Fibroblast of upper back skin (primary cell): ENCODE data around the gene CPAMD8.
"Not testable (repeated sequence)": the region's sequence is repeated elsewhere in the genome, so short reads cannot be mapped to it uniquely, and the experiment has no call there.

Experiments used
- DNase-seq: peaks from one replicate; pipeline ENCODE4 v3.0.0-alpha.2; 2013

CPAMD8 gene

GRCh38 chr19:16944626-16945363 is 81.8 kb downstream of the CPAMD8 start:
- DNase-seq, result no peak

DNA sequence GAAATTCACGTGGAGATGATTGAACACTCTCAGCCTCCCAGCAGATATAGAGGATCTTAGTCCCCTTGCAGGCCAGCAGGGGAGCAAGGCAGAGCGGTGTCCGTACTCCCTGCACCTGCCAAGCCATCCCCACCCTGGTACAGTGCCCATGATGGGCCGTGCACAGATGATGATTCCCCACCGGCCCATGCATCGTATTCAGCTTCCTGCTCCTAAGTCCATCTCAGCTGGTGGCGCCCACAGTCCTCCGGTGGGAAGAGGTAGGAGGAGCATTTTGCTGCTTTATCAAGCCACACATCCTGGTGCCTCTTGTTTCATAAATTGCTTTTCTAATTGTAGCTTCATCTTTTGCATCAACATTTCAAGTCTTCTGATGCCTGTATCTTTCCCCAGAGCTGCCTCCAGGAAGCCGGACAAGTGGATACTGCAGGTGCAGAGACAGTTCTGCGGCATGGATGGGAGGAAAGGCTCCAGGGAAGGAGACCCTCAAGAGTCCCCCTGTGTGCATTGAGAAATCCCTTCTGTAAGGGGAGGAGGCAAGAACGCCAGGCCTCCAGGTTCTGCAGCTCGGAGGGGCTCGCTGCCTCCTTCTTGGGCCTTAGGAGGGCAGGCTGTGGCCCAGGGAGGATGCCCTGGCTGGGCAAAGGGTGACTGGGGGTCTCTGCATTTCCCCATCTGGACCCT is 82.5 kb downstream of the CPAMD8 start:
- DNase-seq, result no peak

DNA sequence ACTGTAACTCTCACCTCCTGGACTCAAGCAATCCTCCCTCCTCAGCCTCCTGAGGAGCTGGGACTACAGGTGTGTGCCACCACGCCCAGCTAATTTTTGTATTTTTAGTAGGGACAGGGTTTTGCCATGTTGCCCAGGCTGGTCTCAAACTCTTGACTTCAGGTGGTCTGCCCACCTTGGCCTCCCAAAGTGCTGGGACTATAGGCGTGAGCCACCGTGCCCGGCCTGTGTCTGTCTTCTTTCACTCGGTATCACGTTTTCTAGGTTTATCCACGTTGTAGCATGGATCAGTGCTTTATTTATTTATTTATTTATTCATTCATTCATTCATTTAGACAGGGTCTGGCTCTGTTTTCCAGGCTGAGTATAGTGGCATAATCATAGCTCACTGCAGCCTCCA is 83.5 kb downstream of the CPAMD8 start:
- DNase-seq, result not testable (repeated sequence)

GRCh38 chr19:16942583-16942982 is 84.0 kb downstream of the CPAMD8 start:
- DNase-seq, result no peak

DNA sequence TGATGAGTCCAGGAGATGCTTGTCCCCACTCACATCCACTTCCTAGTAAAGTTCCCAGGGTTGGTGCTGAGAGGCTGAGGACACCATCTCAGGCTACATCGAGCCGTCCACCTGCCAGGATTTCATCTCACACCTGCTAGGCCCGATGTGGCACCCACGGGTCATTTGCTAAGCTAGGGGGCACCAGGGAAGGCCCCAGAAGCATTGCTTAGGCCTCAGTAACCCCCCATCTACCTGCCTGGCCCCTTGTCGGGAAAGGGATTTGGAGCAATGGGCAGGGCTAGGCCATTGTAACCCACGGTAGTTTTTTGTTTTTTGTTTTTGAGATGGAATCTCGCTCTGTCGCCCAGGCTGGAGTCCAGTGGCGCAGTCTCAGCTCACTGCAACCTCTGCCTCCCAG is 86.0 kb downstream of the CPAMD8 start:
- no peak for DNase-seq

GRCh38 chr19:16940063-16940462 is 86.5 kb downstream of the CPAMD8 start:
- DNase-seq, result not testable (repeated sequence)

DNA sequence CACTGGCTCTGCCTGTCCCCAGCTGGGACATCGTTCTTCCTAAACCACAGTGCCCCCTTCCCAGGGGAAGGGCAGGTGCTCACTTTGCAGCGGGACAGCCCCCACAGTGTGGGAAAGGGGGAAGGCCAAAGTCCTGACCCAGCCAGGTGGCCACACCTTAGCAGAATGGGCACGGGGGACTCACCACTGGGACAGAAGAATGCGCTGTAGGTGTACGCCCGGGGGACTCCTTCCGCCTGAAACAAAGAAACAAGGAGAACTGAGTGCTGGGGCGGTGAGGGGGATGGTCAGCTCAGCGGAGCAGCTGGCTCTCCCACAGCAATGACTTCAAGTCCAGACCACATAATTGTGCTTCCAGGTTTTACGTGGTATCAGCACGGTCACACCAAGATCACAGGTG is 88.4 kb downstream of the CPAMD8 start:
- no peak for DNase-seq

DNA sequence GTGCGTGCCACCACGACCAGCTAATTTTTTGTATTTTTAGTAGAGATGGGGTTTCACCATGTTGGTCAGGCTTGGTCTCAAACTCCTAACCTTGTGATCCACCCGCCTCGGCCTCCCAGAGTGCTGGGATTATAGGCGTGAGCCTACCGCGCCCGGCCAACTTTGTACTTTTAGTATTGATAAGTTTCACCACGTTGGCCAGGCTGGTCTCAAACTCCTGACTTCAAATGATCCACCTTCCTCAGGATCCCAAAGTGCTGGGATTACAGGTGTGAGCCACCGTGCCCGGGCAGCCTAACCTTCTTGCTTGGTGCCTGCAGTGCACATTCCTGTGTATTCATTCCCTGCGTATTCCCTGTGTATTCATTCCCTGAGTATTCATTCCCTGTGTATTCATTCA is 88.8 kb downstream of the CPAMD8 start:
- not testable (repeated sequence) for DNase-seq

- no peak for DNase-seq
Measured at GRCh38 chr19:16936901-16937300, 89.7 kb downstream of the CPAMD8 start.

DNA sequence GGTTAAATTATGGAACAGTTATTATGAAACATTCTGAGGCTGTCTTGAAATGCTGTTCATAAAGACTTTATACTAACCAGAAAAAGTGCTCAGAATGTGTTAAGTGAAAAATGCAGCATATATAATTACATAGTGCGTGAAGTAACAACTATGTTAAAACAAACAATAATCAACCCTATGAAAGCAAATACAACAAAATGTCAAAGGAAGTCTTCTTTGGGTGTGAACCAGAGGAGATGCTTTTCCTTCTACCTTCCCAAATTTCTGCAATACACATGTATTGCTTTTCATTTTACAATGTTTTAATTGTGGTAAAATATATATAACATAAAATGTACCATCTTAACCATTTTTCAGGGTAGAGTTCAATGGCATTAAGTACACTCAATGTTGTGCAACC is 92.1 kb downstream of the CPAMD8 start:
- no peak for DNase-seq

DNA sequence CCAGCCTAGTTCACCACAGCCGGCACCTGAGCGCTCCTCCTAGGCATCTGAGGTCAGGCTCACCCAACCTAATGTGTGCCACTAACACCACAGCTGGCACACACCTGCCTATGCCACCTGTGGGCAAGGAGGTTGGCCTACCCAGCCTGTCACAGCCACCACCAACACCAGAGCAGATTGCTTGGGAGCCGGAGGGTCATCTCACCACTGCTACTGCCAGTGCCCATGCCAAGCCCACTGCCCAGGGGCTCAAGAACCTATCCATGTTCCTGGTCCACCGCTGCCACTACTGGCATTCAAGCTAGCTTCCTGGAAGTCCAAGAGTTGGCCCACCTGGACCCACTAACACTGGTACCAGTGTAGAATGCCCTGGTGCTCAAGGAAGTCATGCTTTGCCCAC is 95.3 kb downstream of the CPAMD8 start:
- no peak for DNase-seq

GRCh38 chr19:16930753-16931152 is 95.9 kb downstream of the CPAMD8 start:
- DNase-seq, result no peak

- no peak for DNase-seq
Measured at GRCh38 chr19:16928916-16929315, 97.7 kb downstream of the CPAMD8 start.

DNA sequence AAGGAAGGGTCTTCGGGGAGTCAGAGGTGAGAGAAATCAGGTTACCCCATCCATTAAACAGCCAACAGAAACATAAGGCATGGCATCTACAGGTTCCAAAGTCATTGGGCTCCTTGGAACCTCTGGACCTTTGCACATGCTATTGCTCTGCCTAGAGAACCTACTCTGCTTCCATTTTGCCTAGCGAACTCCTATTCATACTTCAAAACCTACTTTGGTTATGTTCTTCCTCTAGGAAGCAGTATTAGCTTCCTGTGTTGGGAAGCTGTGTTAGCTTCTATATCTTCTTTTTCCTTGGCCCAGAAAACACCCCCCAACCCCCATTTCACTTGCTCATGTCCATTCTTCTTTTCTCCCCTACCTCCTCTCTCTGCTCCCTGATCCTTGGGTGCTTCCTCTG is 98.3 kb downstream of the CPAMD8 start:
- DNase-seq, result no peak

- no peak for DNase-seq
Measured at GRCh38 chr19:16927883-16928282, 98.7 kb downstream of the CPAMD8 start.

- DNase-seq, result no peak
Measured at GRCh38 chr19:16922949-16923348, 103.7 kb downstream of the CPAMD8 start.

- DNase-seq, result no peak
Measured at GRCh38 chr19:16922592-16922934, 104.0 kb downstream of the CPAMD8 start.

- no peak for DNase-seq
Measured at GRCh38 chr19:16921766-16922591, 104.6 kb downstream of the CPAMD8 start.

DNA sequence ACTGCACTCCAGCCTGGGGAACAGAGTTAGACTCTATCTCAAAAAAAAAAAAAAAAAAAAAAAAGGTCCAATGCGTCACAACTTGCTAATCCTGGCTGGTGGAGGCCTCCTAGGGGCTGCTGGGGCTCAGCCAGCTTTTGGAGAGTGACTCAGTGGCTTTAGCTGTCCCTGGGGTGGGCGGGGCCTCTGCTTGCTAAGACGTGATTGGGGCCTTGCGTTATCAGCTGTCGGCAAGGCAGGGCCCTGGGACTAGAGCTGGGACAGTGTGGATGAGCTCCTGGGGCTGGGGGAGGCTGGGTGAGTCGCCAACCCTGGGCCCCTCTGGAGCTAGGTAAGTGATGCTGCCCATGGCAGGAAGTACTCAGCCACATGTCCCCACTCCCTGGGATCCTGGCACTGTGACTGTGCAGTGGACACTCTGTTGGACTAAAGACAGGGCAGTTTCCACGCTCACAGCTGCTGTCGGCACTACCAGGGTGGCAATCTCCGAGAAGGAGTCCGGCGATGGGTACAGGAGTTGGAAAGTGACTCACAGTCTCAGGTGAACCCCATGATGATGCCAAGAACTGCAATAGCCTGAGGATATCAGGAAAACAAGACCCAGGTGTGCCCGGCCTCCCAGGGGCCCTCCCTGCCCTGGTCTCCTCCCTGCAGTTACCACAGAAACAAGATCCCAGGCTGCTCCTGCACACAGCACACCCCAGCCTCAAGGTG is 105.6 kb downstream of the CPAMD8 start:
- DNase-seq, result peak; percentile 73

DNA sequence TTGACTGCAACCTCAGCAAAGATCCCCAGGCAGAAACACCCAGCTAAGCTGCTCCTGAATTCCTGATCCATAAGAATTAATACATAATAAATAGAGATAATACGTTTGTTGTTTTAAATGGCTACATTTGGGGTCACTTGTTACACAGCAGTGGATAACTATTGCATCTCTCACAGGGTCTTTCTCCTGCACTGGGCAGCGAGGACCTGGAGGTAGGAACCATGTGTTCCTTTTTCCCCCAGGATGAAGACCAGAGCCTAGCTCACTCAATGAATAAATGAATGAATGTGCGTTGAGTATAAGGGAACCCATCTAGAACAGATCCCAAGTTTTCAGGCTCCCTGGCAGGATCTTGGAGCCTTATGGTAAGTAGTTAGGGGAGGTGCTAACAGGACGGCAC is 107.1 kb downstream of the CPAMD8 start:
- no peak for DNase-seq

GRCh38 chr19:16917401-16917800 is 109.2 kb downstream of the CPAMD8 start:
- DNase-seq, result no peak

GRCh38 chr19:16915734-16916133 is 110.9 kb downstream of the CPAMD8 start:
- DNase-seq, result no peak

DNA sequence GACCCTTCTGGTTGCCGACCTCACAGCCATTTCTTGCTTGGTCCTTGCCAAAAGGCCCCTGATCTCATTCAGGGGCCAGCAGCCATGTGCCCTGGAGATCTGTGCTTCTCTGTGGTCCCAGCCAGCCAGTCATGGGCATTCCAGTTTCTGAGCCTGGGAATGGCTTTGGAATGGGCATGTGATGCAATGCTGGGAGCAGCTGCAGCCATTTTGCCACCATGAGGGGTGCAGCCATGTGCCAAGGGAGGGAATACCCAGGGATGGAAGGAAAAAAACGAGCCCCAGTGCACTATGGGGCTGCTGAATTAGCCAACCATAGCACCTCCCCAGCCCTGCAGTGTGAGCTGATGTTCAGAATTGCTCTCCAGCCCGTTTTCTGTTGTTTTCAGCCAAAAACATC is 111.5 kb downstream of the CPAMD8 start:
- DNase-seq, result no peak
